AG08396 (cell line): ENCODE results near the gene ASPHD2.
A peak's percentile ranks its signal among the peaks of the same experiment; 100 is the strongest.

Experiments used
- DNase-seq: peaks from one replicate; pipeline ENCODE4 v3.0.0; 2012; ENCODE audit warnings: low spot score, mixed read lengths

ASPHD2 gene

DNA sequence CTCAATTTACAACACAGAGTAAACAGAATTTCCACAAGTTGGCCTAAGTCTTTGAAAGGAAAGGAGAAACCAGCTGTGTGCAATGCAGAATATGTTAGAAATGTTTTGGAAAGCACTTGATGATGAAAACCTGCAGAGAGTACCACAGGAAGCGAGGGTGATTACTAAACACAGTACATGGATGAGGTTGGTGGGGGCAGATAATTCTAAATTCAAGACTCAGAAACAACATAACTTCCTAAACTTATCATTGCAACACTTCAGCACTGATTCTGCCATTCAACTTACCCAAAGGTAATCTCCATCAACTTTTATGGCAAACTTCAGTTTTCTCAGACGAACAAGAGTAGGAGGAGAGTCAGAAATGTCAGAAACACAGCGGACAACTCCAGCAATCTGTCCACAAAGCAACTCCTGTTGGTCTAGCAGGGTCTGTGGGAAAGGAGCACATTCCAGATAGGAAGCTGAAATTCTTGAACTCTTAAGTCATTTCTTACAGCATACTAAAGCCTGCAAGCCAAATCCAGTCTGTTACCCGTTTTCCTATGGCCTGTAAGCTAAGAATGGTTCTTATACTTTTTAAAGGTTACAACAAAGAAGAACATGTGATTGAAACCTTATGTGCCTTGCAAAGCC lies 47.8 kb downstream of the ASPHD2 start:
- no peak for DNase-seq

DNA sequence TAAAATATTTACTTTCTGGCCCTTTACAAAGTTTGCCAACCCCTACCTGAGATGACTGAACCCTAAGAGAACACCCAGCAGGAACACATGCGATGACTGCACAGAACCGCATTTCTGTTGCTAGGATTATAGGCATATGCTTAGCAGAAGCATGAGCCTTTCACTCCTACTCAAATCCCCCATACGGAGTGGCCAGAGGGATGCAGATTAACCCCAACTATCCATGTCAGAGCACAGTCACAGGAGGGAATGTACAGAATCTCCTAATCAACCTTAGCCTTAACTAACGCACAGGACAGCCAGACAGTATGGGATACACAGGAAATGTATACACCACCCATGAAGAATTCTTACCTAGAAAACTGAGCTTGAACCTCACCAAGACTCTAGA lies 48.3 kb downstream of the ASPHD2 start:
- DNase-seq: no peak

GRCh38 chr22:26479043-26479791 lies 50.2 kb downstream of the ASPHD2 start:
- DNase-seq: no peak

- no peak for DNase-seq
Observed at GRCh38 chr22:26479792-26480610, 50.9 kb downstream of the ASPHD2 start.

- DNase-seq: no peak
Observed at GRCh38 chr22:26480611-26480932, 51.5 kb downstream of the ASPHD2 start.

DNA sequence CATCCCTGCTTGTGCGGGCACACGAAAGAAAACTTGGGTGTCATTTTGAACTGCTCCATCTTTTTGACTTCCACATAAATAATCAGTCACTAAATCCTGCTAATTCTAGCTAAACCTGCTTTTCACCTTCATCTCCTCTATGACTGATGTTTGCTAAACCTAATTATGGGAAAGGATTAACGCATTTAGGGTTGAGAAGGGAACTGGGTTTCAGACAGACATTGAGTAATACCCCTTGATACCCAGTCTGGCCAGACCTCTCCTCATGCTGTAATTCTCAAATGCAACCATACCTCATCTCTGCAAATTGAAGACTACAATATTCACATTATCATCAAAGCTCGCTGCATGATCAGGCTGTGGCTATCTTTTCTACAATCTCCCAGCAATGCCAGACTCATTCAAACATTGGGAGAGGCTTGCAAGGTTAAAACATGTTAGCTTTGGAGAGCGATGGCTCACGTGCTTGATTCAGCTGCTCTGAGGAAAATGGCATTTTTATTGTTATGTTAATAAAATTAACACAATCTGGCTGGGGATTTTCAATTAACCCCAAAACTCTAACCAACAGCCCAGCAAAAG lies 52.1 kb downstream of the ASPHD2 start:
- DNase-seq: no peak

DNA sequence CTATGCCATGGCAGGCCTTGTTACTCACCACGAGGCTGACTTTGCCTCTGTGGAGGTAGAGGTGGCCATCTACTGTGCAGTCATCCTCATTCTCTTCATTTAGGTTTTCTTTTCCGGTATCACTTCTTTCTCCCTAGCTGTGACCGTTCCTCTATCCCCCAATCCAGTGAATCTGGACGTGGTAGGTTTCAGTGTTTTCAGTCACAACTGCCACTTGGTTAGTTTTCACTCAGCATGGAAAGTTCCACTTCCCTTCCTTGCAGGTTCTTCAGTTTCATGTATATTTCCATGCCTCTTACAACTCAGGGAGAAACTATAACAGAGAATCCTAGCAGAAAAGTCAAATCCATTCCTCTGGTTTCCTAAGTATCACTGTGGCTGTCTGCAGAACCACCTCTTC lies 52.6 kb downstream of the ASPHD2 start:
- no peak for DNase-seq

DNA sequence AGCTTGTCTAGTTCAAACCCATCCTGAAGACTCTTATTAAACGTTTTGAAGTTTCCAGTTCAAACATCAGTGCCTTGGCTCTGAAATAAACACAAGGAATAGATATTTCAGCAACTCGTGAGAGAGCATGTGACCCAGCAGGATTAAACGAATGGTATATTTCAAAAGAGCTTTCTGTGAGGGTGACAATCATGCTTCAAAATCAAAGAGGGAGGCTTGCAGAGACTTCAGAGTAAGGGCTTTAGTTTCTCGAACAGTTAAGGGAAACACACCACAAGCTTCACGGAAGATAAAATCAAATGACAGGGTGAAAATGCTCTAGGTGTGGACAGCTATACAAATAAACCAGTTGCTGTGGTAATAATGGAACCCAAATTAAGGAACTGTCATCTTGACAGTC lies 53.1 kb downstream of the ASPHD2 start:
- DNase-seq: no peak

GRCh38 chr22:26483043-26483438 lies 54.0 kb downstream of the ASPHD2 start:
- DNase-seq: no peak

- peak; percentile 98 for DNase-seq
Observed at GRCh38 chr22:26483439-26484359, 54.6 kb downstream of the ASPHD2 start, which contains the start of the genes HPS4 and SRRD. HPS4 (minus strand) TSS chr22:26483783; CDS start chr22:26481762, 2,021 bp downstream. SRRD (plus strand) TSS chr22:26483877; CDS start chr22:26483891, 14 bp downstream.

DNA sequence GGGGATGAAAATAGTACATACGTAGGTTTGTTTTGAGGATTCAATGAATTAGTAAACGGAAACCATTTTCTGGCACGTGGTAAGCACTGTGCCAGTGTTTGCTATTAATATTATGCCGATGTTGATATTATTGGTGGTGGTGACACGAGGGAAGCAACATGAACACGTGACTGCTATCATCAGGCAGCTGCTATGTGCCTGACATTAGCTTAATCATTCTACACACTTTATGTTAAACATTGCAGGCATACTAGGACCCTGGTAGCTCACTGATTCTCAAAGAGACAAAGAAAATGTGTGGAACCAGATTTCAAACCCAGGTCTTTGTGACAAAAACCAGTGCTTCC lies 55.3 kb downstream of the ASPHD2 start:
- DNase-seq: peak; percentile 36

DNA sequence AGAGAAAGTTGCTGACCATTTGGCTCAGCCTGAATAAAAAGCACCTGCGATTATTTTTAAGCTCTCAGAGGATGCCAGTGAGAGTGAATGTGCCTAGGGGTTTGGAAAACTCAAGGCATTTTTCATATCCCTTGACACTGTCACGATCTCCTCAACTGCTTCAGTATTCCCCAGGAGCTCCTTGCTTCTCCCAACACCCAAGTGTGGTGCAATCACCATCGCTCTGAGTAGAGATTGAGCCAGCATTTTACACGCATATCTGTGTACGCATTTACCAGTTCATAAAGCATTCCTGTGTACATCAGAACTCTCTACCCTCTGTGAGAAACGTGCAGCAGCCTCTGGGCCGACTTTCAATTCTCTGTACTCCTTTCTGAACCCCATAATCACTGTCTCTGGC lies 56.0 kb downstream of the ASPHD2 start:
- no peak for DNase-seq

GRCh38 chr22:26485806-26486390 lies 56.8 kb downstream of the ASPHD2 start:
- DNase-seq: no peak

GRCh38 chr22:26486394-26486793 lies 57.3 kb downstream of the ASPHD2 start:
- no peak for DNase-seq

- DNase-seq: no peak
Observed at GRCh38 chr22:26487996-26488395, 58.9 kb downstream of the ASPHD2 start.

DNA sequence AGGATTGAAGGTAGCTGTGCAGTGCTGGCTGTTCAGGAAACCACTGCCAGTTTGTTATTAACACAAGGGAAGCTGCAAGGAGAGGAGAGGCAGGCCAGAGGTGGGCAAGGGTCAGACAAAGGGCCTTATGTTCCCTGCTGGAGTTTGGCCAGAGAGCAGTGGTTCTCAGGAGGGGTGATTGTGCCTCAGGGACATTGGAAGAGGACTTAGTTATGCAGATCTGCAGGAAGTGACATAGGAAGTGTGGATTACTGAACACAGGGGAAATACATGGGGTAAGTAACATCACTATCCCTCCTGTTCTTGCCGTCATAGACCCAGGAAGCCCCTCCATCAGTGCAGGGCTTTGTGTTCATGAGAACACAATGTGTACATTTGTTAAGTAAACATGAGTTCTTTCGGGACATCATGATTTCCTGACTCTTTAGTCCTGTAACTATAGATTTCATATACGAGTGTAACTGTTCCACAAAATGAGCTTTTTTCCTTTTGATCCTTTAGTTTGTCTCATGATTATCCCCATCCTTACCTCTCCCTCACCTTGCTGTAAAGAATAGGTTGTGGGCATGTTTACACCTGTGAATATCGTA lies 60.5 kb downstream of the ASPHD2 start:
- no peak for DNase-seq

GRCh38 chr22:26492220-26492619 lies 63.2 kb downstream of the ASPHD2 start:
- no peak for DNase-seq

GRCh38 chr22:26494506-26494905 lies 65.4 kb downstream of the ASPHD2 start:
- DNase-seq: no peak
